ENCODE measurements around the gene MFAP2.

DNA sequence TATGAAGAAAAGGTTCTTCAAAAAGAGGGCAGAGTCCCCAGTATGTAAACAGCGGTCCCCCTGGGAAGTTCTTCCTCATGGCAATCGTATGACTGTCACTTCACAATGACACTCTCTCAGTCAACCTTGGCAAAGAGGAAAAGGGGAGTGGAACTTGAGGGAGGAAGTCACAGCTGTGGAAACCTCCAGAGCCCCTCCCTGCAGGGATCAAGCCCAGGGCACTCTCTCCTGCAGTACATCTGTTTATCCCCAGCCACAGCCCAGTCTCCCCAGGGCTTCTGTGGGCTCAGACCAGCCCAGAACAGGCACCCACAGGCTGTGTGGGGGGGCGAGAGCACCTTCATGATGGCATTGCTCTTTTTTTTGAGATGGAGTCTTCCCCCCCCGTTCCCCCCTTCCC lies 29.3 kb upstream of the MFAP2 start:
- TF ChIP-seq, protein P1, sequence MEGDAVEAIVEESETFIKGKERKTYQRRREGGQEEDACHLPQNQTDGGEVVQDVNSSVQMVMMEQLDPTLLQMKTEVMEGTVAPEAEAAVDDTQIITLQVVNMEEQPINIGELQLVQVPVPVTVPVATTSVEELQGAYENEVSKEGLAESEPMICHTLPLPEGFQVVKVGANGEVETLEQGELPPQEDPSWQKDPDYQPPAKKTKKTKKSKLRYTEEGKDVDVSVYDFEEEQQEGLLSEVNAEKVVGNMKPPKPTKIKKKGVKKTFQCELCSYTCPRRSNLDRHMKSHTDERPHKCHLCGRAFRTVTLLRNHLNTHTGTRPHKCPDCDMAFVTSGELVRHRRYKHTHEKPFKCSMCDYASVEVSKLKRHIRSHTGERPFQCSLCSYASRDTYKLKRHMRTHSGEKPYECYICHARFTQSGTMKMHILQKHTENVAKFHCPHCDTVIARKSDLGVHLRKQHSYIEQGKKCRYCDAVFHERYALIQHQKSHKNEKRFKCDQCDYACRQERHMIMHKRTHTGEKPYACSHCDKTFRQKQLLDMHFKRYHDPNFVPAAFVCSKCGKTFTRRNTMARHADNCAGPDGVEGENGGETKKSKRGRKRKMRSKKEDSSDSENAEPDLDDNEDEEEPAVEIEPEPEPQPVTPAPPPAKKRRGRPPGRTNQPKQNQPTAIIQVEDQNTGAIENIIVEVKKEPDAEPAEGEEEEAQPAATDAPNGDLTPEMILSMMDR (IDR thresholded peaks at IDR 0.05) = no peak
- TF ChIP-seq POLR2A (IDR thresholded peaks at IDR 0.05) = no peak

All from heart left ventricle (tissue), 13 donors.